Peyer's patch (tissue), 4 donors: ENCODE data around the gene PACSIN2. TPM values are rescaled to one million over a fixed set of nuclear protein-coding genes. Genes with fewer than 3 reads are reported as not detected.

Experiments
- DNase-seq, 3 donors: peaks; one replicate each; pipeline ENCODE4 v3.0.0-alpha.2; 2017 to 2019
- H3K27ac ChIP-seq, 4 donors: fragments of 200-600 bp; sonication (generic); one replicate each; pipeline ENCODE4 v1.5.1; 2016 to 2019
- H3K27me3 ChIP-seq, 2 donors: fragments of 200-600 bp; sonication (generic); one replicate each; pipeline ENCODE4 v1.5.1; 2019
- H3K36me3 ChIP-seq, 3 donors: fragments of 200-600 bp; sonication (generic); one replicate each; pipeline ENCODE4 v1.5.1; 2016 to 2019
- H3K4me1 ChIP-seq, 4 donors: fragments of 200-600 bp; sonication (generic); one replicate each; pipeline ENCODE4 v1.5.1; 2016 to 2019
- H3K4me3 ChIP-seq, 4 donors: fragments of 200-600 bp; sonication (generic); 1 replicate in 3 of 4; 2 replicates in 1 of 4; pipeline ENCODE4 v1.5.1; 2016 to 2019; ENCODE audit warnings: mild to moderate bottlenecking in 1 of 4
- H3K9me3 ChIP-seq, 4 donors: fragments of 200-600 bp; sonication (generic); one replicate each; pipeline ENCODE4 v1.5.1; 2016 to 2019; ENCODE audit warnings: mild to moderate bottlenecking in 1 of 4
- POLR2A ChIP-seq, 2 donors: fragments of 450-650 bp; IDR thresholded peaks; one replicate each; pipeline ENCODE4 v1.5.1; 2017; ENCODE audit warnings: antibody characterized with exemption in 2 of 2, mild to moderate bottlenecking in 2 of 2, moderate library complexity in 2 of 2
- total RNA-seq, 4 donors: library from RNA; depleted of rRNA; stranded (reverse); fragments of >200 nt; gene quantifications; one replicate each; pipeline ENCODE4 v1.1.0, GENCODE V29; 2016
- TF ChIP-seq, protein P1 (sequence below), 6 experiments: fragments of 450-650 bp in 4 of 6; fragments of 200-600 bp in 2 of 6; sonication (generic) in 1 of 6; IDR thresholded peaks; one replicate each; pipeline ENCODE4 v1.5.1; 2017 to 2019; ENCODE audit warnings: antibody characterized with exemption in 6 of 6, mild to moderate bottlenecking in 3 of 6, moderate library complexity in 1 of 6

The PACSIN2 gene
- total RNA-seq, 4 donors from 2014 or later: 58.0 to 149 (median 110) TPM

DNA sequence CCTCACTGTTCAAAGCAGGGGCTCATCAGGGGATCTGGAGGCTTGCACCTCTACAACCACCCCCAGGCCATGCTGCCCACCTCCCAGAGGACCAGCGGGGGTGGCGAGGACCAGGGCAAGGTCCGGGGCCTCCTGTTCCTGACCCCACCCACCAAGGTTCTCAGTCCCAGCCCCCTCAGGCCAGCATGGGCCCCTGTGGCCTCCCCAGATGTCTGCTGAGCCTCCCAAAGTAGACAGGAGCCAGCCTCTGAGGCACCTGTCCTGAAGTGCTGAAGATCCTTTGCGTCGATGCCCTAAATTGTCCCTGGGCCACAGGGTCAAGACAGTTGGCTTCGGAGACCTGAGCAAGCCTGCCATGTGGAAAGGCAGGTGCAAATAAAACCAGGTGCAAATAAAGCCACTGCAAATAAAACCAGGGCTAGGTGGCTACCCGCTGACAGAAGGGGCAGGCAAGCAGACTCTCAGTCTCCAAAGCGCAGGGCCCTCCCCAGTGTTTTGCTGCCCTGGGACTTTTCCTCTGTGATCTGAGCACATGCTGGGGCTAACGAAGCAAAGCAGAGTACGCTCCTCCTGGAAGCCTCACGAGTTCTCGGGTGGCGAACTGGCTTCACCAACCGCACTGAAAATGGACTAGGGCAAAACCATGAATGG is 135.5 kb downstream of the PACSIN2 start:
- Histone ChIP-seq H3K27ac (no peak overlapping the region), H3K36me3 (peaks cover 0 to 99% (median 0%) of the 10 kb centered on the region in 3 donors), H3K4me3 (no peak overlapping the region), H3K9me3 (no peaks in the 10 kb centered on the region), H3K27me3 (no peaks in the 10 kb centered on the region), H3K4me1 (peaks cover 0 to 13% (median 0%) of the 10 kb centered on the region in 4 donors)
- no peak for TF ChIP-seq POLR2A (IDR thresholded peaks at IDR 0.05)
- TF ChIP-seq, protein P1, sequence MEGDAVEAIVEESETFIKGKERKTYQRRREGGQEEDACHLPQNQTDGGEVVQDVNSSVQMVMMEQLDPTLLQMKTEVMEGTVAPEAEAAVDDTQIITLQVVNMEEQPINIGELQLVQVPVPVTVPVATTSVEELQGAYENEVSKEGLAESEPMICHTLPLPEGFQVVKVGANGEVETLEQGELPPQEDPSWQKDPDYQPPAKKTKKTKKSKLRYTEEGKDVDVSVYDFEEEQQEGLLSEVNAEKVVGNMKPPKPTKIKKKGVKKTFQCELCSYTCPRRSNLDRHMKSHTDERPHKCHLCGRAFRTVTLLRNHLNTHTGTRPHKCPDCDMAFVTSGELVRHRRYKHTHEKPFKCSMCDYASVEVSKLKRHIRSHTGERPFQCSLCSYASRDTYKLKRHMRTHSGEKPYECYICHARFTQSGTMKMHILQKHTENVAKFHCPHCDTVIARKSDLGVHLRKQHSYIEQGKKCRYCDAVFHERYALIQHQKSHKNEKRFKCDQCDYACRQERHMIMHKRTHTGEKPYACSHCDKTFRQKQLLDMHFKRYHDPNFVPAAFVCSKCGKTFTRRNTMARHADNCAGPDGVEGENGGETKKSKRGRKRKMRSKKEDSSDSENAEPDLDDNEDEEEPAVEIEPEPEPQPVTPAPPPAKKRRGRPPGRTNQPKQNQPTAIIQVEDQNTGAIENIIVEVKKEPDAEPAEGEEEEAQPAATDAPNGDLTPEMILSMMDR (IDR thresholded peaks at IDR 0.05): no peak
- DNase-seq: no peak

DNA sequence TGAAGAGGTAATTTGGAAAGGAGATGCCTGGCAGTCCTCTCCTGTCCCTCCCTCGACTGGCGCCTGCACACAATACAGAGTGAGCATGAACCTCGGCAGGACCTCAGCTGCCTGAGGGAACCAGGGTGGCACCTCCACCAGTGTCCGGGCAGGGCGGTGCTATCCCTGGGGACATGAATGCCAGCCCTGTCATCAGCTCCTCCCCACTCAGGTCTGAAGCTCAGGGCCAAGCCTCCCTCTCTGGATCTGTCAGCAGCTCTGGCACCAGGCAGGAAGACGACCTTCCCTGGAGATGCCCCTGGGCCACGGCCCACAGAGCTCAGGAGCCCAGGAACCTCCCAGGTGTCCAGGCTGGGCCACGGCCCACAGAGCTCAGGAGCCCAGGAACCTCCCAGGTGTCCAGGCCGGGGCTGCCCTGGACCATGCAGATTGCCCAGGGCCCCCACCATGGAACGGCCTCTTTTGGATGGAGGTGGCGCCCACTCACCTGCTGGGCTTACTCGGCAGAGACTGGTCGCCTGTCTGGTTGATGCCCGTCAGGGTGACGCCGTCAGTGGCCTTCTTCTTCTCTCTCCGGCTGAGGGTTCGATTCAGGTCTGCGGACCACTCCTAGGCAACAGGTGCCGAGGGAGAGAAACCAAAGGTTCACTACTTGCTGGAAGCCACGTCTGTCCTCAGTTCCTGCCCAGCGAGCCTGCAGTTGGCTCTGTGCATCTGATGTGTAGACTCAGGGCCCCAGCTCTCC is 136.2 kb downstream of the PACSIN2 start:
- no peaks in the 10 kb centered on the region for H3K27me3 ChIP-seq
- peaks cover 0 to 13% (median 0%) of the 10 kb centered on the region in 4 donors for H3K4me1 ChIP-seq
- TF ChIP-seq, protein P1 (IDR thresholded peaks at IDR 0.05): no peak
- TF ChIP-seq POLR2A (IDR thresholded peaks at IDR 0.05): no peak
- H3K36me3 ChIP-seq: peaks cover 0 to 99% (median 0%) of the 10 kb centered on the region in 3 donors
- no peaks in the 10 kb centered on the region for H3K9me3 ChIP-seq
- DNase-seq: no peak
- no peak overlapping the region for H3K27ac ChIP-seq
- no peak overlapping the region for H3K4me3 ChIP-seq

DNA sequence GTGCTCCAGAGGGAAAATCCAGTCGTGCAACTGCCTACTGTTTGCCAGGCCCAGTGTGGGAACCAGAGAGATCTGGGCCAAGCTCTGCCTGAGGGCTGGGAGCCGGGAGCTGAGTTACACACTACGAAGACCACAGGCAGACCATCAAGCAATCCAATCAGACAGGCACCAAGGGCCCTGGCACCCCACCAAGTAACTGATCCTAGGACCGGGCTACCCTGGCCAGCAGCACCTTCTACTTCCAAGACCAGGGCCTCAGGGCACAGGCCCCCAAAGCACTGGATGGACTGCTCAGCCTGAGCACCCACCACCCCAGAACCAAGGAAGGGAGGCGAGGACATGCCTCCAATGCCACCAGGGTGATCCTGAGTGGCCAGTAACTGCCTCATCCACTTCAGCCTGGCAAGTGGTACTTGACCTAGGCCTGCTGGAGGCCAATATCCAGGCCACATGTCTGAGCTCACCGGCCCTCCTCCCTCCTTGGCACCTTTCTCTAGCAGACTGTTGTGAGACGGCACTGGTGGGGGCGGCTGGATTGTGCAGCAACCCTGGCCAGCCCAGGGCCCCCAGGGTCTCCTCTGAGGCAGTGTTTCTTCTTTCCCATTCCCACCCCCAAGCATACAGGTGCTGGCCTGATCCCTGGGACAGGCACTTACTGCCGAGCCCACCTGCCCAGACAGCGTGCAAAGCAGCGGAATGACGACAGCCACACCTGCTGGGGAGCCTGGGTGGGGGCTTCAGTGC is 137.2 kb downstream of the PACSIN2 start:
- TF ChIP-seq, protein P1 (IDR thresholded peaks at IDR 0.05): no peak
- no peak for TF ChIP-seq POLR2A (IDR thresholded peaks at IDR 0.05)
- Histone ChIP-seq H3K27me3 (no peaks in the 10 kb centered on the region), H3K4me3 (no peak overlapping the region), H3K4me1 (peaks cover 0 to 9% (median 0%) of the 10 kb centered on the region in 4 donors), H3K9me3 (no peaks in the 10 kb centered on the region), H3K36me3 (peaks cover 0 to 99% (median 0%) of the 10 kb centered on the region in 3 donors), H3K27ac (no peak overlapping the region)
- no peak for DNase-seq

DNA sequence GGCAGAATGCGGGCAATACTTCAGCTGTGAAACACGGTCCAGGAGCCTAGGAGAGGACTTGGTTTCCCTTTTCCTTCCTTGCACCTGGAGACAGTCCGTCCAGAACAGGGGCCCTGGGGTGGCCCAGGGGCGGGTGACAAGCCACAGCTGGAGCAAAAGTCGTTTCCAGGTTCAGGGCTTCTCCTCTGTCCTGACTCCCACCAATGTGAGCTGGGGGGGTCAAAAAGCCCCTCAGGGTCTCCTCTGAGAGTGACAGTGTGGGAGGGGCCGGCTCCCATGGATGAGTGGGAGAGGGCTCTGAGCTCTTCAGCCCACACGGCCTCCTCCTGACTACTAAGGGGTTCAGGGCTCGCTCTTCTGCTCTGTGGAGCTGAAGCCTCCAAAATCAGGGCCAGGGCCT is 137.8 kb downstream of the PACSIN2 start:
- TF ChIP-seq, protein P1 (IDR thresholded peaks at IDR 0.05): no peak
- TF ChIP-seq POLR2A (IDR thresholded peaks at IDR 0.05): no peak
- Histone ChIP-seq H3K27me3 (no peaks in the 10 kb centered on the region), H3K4me1 (peaks cover 0 to 2% (median 0%) of the 10 kb centered on the region in 4 donors), H3K9me3 (no peaks in the 10 kb centered on the region), H3K27ac (no peak overlapping the region), H3K36me3 (peaks cover 0 to 99% (median 0%) of the 10 kb centered on the region in 3 donors), H3K4me3 (no peak overlapping the region)
- no peak for DNase-seq

DNA sequence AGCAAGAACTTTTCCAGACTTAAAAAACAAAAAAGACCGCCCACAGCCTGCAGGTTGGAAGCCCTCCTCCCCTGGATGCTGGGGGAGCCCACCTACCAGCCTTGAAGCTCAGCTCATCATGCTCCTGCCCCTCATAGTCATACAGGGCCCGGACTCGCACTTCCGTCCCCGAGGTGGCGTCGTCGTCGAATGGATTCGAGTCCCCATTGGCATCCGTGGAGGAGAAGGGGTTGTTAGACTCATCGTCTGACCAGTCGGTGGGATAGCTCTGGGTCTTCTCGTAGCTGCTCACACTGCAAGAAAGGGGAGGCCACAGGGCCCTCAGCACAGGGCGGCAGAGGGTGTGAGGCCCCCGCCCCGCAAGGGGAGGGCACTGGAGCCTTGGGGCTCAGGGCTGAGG is 138.9 kb downstream of the PACSIN2 start:
- H3K27ac ChIP-seq: no peak overlapping the region
- H3K36me3 ChIP-seq: peaks cover 0 to 100% (median 0%) of the 10 kb centered on the region in 3 donors
- DNase-seq: no peak
- TF ChIP-seq, protein P1 (IDR thresholded peaks at IDR 0.05): no peak
- TF ChIP-seq POLR2A (IDR thresholded peaks at IDR 0.05): no peak
- H3K27me3 ChIP-seq: no peaks in the 10 kb centered on the region
- no peaks in the 10 kb centered on the region for H3K4me1 ChIP-seq
- H3K4me3 ChIP-seq: no peak overlapping the region
- no peaks in the 10 kb centered on the region for H3K9me3 ChIP-seq
